Choroid plexus epithelial cell (primary cell): ENCODE measurements around the gene ZNF445.
A peak's percentile ranks its signal among the peaks of the same experiment; 100 is the strongest.

ENCODE experiments used
- DNase-seq: peaks from one replicate; pipeline ENCODE4 v3.0.0-alpha.2; 2010; ENCODE audit warnings: low read depth
- H3K4me3 ChIP-seq: 2 replicates; pipeline ENCODE4 v1.5.1; 2011; ENCODE audit warnings: low read depth, mild to moderate bottlenecking, control low read depth, low read length, moderate library complexity
- CTCF ChIP-seq: conservative IDR thresholded peaks from 2 replicates; pipeline ENCODE4 v1.5.1; 2011; ENCODE audit warnings: low read depth, mild to moderate bottlenecking, control low read depth, inconsistent platforms, low read length, moderate library complexity

The ZNF445 gene

DNA sequence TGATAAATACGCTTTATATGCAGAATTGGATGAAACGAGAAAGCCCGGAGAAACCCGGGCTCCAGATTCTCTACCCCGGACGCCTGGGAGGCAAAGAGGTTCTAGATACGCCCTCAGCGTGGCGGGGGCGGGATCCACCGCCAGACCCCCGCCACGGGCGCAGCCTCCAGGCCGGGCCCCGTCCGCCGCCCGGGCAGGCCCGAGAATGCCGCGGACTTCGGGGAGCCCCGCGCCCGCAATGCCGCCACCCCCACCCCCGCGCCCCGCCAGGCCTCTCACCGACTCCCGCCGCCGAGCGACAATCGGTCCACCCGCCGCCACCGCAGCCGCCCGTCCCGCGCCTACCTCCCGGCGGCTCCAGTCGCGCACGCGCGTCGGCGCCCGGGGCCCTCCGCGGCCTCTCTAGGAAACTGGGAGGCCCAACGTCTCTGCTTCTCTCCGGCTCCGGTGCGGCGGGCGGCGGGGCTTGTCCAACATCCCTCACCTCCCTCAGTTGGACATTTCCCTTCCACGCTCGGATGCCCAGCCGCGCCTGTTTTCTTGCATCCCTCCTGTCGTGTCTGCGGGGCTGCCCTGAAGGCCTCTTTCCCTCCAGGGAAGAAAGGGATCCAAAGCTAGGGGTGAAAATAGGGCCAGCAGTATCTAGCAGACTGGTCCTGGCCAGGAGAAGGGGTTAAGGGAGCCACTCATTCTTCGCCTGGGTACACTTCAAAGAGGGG, at the start of gene ZNF445:
Gene ZNF445 (minus strand): TSS at position 359 of the 719 bp plus-strand sequence. CDS start 22,121 bp downstream, outside the sequence.
- TF ChIP-seq CTCF = no peak
- peak; percentile 81 for DNase-seq
- peak within 1 kb of the TSS; percentile 64 for H3K4me3 ChIP-seq

DNA sequence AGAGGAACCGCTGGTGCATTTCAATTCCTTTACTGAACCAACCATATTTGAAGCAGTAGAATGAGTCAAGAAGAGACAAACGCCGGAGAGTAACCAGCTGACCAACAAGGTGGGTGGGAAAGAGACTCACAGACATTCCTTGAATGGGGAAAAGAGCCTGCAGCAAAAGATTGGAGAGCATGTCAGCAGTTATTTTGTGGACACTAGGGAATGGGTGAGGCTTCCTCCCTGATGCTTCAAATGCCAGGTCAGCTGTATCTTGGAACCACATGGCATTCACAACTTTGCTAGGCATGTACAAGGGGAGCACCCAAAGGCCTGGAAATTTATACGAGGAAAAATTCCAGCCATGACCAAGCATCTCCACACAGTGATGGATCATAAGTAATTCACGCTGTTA, 47.6 kb upstream of the ZNF445 start:
- no peak for TF ChIP-seq CTCF
- no peak for DNase-seq
- no peak overlapping the region for H3K4me3 ChIP-seq

DNA sequence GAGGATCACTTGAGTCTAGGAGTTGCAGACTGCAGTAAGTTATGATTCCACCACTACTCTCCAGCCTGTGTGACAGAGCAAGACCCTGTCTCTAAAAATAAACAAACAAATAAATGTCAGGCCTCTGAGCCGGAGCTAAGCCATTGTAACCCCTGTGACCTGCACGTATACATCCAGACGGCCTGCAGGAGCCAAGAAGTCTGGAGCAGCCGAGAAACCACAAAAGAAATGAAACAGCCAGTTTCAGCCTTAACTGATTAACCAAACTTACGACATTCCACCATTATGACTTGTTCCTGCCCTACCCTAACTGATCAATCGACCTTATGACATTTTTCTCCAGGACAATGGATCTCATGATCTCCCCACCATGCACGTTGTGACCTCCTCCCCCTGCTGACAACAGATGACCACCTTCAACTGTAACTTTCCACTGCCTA, 45.0 kb upstream of the ZNF445 start:
- no peak for DNase-seq
- no peak for TF ChIP-seq CTCF

DNA sequence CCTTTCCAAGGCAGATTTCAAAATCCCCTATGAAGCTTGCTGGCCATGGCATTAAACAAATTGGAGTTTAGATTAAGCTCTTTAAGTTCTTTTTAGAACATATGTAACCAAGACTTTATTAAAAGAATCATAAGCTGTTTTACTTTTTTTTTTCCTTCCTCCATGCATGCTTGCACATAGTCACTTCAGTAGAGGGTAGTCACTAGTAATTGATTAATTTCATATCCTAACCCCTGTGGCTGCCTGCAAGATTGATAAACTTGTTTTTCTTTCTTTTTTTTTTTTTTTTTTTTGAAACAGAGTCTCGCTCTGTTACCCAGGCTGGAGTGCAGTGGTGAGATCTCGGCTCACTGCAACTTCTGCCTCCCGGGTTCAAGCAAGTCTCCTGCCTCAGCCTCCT, 44.3 kb upstream of the ZNF445 start:
- DNase-seq = no peak
- no peak overlapping the region for H3K4me3 ChIP-seq
- no peak for TF ChIP-seq CTCF

More for the DNA sequence above, 45.0 kb upstream of the ZNF445 start:
- H3K4me3 ChIP-seq = no peak overlapping the region

GRCh38 chr3:44518782-44519156, 41.3 kb upstream of the ZNF445 start:
- TF ChIP-seq CTCF = no peak
- H3K4me3 ChIP-seq = no peak overlapping the region
- DNase-seq = no peak

DNA sequence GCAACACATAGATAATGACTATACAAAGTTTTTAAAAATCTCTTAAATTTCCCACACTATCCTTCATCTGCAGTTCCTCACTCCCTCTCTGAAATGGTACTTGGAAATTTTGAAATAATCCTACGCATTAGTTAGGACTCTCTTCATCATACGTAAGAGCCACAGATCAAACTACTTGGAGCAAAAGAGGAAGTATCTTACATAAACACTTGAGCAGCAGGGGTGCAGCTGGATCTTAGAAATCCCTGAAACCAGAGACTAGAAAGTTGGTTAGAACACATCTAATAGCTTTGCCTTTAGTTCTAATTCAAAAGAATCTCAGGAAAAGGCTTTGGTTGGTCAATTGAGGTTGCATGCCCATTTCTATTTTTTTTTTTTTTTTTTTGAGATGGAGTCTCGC, 38.8 kb upstream of the ZNF445 start:
- TF ChIP-seq CTCF = no peak
- no peak overlapping the region for H3K4me3 ChIP-seq
- DNase-seq = peak; percentile 13

DNA sequence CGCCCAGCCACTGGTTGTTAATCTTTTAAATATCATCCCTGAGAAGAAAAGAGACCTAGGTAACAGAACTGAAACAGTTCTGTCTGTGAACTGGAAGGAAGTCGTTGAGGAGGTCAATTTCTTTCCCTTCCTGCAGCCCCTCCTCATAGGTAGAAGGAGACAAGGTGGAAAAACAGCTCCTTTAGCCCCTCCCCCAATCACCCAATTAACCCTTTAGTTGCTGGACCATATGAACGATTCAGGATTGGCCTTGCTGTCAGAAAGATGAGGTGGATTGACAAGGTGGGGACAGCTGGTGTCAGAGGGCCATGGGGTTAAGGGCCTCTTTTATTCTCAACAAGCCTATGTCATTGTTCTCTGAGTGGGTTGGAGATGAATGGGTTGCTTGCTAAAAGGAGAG, 36.0 kb upstream of the ZNF445 start:
- no peak for DNase-seq
- no peak for TF ChIP-seq CTCF
- no peak overlapping the region for H3K4me3 ChIP-seq
